H1 (cell line): ENCODE results near the gene DPH5.

ENCODE experiments used
- CTCF ChIP-seq, 3 experiments: IDR thresholded peaks; 1 replicate in 2 of 3; 2 replicates in 1 of 3; pipeline versions ENCODE4 v1.5.1 to v1.6.1; 2011; ENCODE audit warnings: low read length in 3 of 3, mild to moderate bottlenecking in 3 of 3, inconsistent platforms in 2 of 3, low read depth in 1 of 3, moderate library complexity in 1 of 3; ENCODE audit not compliant: insufficient read depth in 1 of 3; ENCODE audit errors: control extremely low read depth in 1 of 3
- POLR2AphosphoS5 ChIP-seq: IDR thresholded peaks from 2 replicates; pipeline ENCODE4 v1.6.1; 2011; ENCODE audit warnings: low read depth, low read length

- TF ChIP-seq CTCF (IDR thresholded peaks at IDR 0.05; ENCODE audit: control extremely low read depth in 1 of 3, insufficient read depth in 1 of 3, low read depth in 1 of 3, low read length in 3 of 3) = no peak
- peak; percentile 91 for TF ChIP-seq POLR2AphosphoS5
Measured at GRCh38 chr1:101025657-101026429, at the start of gene DPH5.
